OCI-M2 (cell line): ENCODE measurements around the gene MYO3A.

Experiments
- DNase-seq: peaks from one replicate; lab custom pipeline; 2025; ENCODE audit not compliant: unreplicated experiment; lab: John Stamatoyannopoulos, UW

Gene MYO3A

DNA sequence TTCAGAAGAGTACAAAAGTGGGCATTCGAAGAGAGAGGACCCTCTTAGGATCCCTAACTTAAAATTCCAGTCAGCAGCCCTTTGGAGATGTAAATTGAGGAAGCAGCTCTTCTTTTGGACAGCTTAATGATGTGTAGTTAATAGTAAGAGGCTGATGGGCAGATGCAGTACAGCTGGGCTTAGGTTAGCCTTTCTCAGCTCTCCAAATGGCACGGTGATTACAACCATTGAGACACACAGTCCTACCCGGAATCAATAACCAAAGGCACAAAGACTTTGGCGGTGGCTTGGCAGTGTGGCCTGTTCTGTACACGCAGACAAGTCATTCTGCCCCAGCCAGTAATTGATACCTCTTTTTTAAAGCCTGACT, 309.3 kb downstream of the MYO3A start:
- no peak for DNase-seq

DNA sequence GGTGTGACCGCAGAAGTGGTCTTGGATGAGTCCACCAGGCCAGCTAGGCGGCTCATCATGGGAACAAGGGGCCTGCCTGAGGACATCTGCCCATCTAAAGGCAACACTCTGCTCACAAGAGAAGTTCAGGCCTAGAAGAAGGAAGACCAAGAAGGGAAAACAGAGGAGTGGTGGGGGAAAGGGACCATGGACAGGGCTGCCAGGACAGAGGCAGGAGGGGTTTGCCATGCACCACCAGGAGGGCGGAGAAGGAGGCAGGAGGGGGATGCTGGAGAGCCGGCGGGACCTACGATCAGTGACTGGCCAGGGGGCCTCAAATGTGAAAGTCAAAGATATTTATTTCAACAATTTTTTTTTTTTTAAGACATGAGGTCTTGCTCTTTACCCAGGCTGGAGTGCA, 315.7 kb downstream of the MYO3A start:
- DNase-seq, result no peak

DNA sequence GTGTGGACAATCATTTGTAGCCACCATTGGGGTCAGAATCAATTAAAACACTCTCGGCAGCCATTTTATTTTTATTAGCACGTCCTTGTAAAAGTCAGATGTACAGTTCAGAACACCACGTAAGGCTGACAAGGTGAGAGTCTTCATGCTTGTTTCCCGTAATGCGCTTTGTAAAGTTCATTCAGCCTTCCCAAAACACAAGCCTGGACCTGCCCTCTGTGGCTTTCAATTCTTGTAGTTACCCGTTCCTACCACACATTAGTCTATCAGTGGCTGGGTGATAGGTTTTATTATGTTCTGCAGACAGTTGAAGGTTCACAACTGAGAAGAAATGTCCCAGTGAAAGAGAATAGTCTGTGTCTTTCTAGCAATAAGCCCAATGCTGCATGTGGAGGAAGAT, 317.9 kb downstream of the MYO3A start:
- no peak for DNase-seq

DNA sequence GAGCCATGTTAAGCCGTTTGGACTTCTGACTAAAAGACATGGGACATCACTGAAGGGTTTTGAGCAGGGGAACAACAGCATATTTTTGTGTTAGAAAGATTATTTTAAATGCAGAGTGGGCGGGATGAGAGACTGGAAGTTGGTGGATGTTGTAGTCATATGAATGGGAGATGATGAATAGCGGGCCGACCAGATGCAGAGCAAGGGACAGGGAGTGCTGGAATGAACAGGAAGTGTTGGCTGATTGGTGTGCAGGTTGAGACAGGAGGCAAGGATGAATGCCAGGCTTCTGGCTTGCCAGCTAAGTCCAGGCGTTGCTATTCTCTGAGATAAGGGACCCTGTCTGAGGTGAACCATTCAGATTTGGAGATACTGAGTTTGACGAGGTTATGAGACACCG, 320.6 kb downstream of the MYO3A start:
- no peak for DNase-seq

DNA sequence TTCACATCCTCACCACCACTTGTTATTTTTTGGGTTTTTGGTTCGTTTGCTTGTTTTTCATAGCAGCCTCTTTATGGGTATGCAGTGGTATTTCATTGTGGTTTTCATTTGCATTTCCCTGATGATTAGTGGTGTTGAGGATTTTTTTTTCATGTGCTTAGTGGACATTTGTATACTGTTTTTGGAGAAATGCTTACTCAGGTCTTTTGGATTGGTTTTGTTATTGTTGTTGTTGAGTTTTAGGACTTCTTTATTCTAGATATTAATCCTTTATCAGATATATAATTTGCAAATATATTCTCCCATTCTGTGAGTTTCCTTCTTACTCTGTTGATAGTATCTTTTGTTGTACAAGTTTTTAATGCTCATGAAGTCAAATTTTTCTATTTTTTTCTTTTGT, 325.3 kb downstream of the MYO3A start:
- no peak for DNase-seq
